ENCODE results near the gene RRAGC. TPM values are rescaled to one million over a fixed set of nuclear protein-coding genes. Genes with fewer than 3 reads are reported as not detected.

RRAGC gene
- total and polyA plus RNA-seq, 9 of the 15 experiments (the other 6 are each of a cell fraction or from before 2014, with no cell fraction given), result 3.9 to 16.9 (median 10.9) TPM

DNA sequence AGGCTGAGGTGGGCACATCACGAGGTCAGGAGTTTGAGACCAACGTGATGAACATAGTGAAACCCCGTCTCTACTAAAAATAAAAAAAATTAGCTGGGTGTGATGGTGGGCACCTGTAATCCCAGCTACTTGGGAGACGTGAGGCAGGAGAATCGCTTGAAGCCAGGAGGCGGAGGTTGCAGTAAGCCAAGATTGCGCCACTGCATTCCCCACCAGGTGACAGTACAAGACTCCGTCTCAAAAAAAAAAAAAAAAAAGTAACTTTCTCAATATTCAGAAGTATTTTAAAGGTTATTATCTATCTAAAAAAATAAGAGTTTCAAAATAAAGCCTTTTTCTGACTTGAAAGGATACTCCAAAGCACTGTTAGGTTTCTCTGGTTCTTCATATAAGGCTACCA, 7.6 kb upstream of the RRAGC start:
- FAIRE-seq, result no peak
- H4K20me1 ChIP-seq (replicated peaks; ENCODE audit: control insufficient read depth, insufficient read depth, low read length), result 0 out of 2 replicates have a peak, but pooled peaks cover 5% of the 10 kb centered on the region
- peaks cover 14% of the 10 kb centered on the region for H3K79me2 ChIP-seq (ENCODE audit: control insufficient read depth, insufficient read depth, low read length)
- intact Hi-C loops (cut with micrococcal nuclease), result no loop called here
- 91% methylated on average over 8 of the region's 8 CpGs for WGBS (ENCODE audit: insufficient coverage, low coverage, missing lambda C conversion rate)
- H3K27ac ChIP-seq (ENCODE audit: extremely low read depth, low read depth, low read length), result no peak overlapping the region
- CTCF ChIA-PET (ENCODE audit: low intra/inter-chr PET ratio), result no interaction called here
- H3K4me1 ChIP-seq (replicated peaks in 1 of 2; ENCODE audit: control insufficient read depth in 2 of 2, insufficient read depth in 2 of 2, low read length in 2 of 2), result peaks cover 0 to 5% of the 10 kb centered on the region in 2 experiments; a peak in 2 of 5 replicates
- DNase-seq (ENCODE audit: extremely low read depth in 1 of 4, low spot score in 3 of 4), result no peak
- BruUV-seq (replicated peaks), result no TSS peak
- H3K9me1 ChIP-seq (ENCODE audit: control insufficient read depth, insufficient read depth, low read length), result no peaks in the 10 kb centered on the region
- no peaks in the 10 kb centered on the region for H3K9me3 ChIP-seq (replicated peaks; ENCODE audit: control insufficient read depth, insufficient read depth, low read depth, low read length)
- no peaks in the 10 kb centered on the region for H3K27me3 ChIP-seq (ENCODE audit: control insufficient read depth in 2 of 2, insufficient read depth in 2 of 2, low read length in 2 of 2)
- no peak overlapping the region for H3K4me3 ChIP-seq
- peaks cover 55% of the 10 kb centered on the region for H3K36me3 ChIP-seq (ENCODE audit: control insufficient read depth, insufficient read depth, low read length)
- no peak overlapping the region for H3K9ac ChIP-seq (ENCODE audit: insufficient read depth in 1 of 2, low read depth in 2 of 2, low read length in 2 of 2)
- POLR2A ChIA-PET, result no interaction called here
- in situ Hi-C loops (cut with MboI), result no loop called here
- H2AFZ ChIP-seq (ENCODE audit: low read depth, low read length), result no peak overlapping the region
- no peak overlapping the region for H3K4me2 ChIP-seq (ENCODE audit: insufficient read depth, low read length)
- no peak for ATAC-seq
- TF ChIP-seq TAF9B (IDR thresholded peaks at IDR 0.05; ENCODE audit: partially characterized antibody) (no peak), PHB (CRISPR knock-in tag; IDR thresholded peaks at IDR 0.05) (no peak), GTF2F1 (IDR thresholded peaks at IDR 0.05; ENCODE audit: low read depth, low read length) (no peak), NUFIP1 (IDR thresholded peaks at IDR 0.05; ENCODE audit: partially characterized antibody) (no peak), TEAD4 (IDR thresholded peaks at IDR 0.05; ENCODE audit: low read length) (no peak), TEAD4 (CRISPR knock-in tag; IDR thresholded peaks at IDR 0.05; ENCODE audit: borderline replicate concordance) (no peak), ZKSCAN8 (CRISPR knock-in tag; IDR thresholded peaks at IDR 0.05) (no peak), XRCC3 (IDR thresholded peaks at IDR 0.05) (no peak), IFI16 (CRISPR knock-in tag; IDR thresholded peaks at IDR 0.05) (no peak), ETV6 (IDR thresholded peaks at IDR 0.05; ENCODE audit: borderline replicate concordance in 1 of 2, low read depth in 2 of 2, low read length in 1 of 2) (no peak), ETV6 (CRISPR knock-in tag; IDR thresholded peaks at IDR 0.05; ENCODE audit: borderline replicate concordance) (no peak), ZSCAN29 (IDR thresholded peaks at IDR 0.05) (no peak), ZNF197 (CRISPR knock-in tag; IDR thresholded peaks at IDR 0.05; ENCODE audit: low read depth) (no peak), JUNB (CRISPR knock-in tag; conservative IDR thresholded peaks at IDR 0.05) (no peak)
- TF ChIP-seq, protein P1, sequence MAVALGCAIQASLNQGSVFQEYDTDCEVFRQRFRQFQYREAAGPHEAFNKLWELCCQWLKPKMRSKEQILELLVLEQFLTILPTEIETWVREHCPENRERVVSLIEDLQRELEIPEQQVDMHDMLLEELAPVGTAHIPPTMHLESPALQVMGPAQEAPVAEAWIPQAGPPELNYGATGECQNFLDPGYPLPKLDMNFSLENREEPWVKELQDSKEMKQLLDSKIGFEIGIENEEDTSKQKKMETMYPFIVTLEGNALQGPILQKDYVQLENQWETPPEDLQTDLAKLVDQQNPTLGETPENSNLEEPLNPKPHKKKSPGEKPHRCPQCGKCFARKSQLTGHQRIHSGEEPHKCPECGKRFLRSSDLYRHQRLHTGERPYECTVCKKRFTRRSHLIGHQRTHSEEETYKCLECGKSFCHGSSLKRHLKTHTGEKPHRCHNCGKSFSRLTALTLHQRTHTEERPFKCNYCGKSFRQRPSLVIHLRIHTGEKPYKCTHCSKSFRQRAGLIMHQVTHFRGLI (CRISPR knock-in tag; IDR thresholded peaks at IDR 0.05), result no peak
- TF ChIP-seq, protein P2, sequence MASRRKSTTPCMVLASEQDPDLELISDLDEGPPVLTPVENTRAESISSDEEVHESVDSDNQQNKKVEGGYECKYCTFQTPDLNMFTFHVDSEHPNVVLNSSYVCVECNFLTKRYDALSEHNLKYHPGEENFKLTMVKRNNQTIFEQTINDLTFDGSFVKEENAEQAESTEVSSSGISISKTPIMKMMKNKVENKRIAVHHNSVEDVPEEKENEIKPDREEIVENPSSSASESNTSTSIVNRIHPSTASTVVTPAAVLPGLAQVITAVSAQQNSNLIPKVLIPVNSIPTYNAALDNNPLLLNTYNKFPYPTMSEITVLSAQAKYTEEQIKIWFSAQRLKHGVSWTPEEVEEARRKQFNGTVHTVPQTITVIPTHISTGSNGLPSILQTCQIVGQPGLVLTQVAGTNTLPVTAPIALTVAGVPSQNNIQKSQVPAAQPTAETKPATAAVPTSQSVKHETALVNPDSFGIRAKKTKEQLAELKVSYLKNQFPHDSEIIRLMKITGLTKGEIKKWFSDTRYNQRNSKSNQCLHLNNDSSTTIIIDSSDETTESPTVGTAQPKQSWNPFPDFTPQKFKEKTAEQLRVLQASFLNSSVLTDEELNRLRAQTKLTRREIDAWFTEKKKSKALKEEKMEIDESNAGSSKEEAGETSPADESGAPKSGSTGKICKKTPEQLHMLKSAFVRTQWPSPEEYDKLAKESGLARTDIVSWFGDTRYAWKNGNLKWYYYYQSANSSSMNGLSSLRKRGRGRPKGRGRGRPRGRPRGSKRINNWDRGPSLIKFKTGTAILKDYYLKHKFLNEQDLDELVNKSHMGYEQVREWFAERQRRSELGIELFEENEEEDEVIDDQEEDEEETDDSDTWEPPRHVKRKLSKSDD (conservative IDR thresholded peaks at IDR 0.05; ENCODE audit: low read length), result no peak
- TF ChIP-seq, protein P3, sequence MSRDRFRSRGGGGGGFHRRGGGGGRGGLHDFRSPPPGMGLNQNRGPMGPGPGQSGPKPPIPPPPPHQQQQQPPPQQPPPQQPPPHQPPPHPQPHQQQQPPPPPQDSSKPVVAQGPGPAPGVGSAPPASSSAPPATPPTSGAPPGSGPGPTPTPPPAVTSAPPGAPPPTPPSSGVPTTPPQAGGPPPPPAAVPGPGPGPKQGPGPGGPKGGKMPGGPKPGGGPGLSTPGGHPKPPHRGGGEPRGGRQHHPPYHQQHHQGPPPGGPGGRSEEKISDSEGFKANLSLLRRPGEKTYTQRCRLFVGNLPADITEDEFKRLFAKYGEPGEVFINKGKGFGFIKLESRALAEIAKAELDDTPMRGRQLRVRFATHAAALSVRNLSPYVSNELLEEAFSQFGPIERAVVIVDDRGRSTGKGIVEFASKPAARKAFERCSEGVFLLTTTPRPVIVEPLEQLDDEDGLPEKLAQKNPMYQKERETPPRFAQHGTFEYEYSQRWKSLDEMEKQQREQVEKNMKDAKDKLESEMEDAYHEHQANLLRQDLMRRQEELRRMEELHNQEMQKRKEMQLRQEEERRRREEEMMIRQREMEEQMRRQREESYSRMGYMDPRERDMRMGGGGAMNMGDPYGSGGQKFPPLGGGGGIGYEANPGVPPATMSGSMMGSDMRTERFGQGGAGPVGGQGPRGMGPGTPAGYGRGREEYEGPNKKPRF (IDR thresholded peaks at IDR 0.05; ENCODE audit: low read depth, low read length), result no peak
- TF ChIP-seq, protein P4, sequence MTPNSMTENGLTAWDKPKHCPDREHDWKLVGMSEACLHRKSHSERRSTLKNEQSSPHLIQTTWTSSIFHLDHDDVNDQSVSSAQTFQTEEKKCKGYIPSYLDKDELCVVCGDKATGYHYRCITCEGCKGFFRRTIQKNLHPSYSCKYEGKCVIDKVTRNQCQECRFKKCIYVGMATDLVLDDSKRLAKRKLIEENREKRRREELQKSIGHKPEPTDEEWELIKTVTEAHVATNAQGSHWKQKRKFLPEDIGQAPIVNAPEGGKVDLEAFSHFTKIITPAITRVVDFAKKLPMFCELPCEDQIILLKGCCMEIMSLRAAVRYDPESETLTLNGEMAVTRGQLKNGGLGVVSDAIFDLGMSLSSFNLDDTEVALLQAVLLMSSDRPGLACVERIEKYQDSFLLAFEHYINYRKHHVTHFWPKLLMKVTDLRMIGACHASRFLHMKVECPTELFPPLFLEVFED (CRISPR knock-in tag; conservative IDR thresholded peaks at IDR 0.05), result no peak
